Activated B cell treated with CpG ODN at 0.5 μM for 24 hours (primary cell): ENCODE measurements around the gene NCAM2. TPM values are rescaled to one million over a fixed set of nuclear protein-coding genes. Genes with fewer than 3 reads are reported as not detected.

ENCODE experiments used
- ATAC-seq: fragments of 200-7000 bp; cut with Tn5 transposase; one replicate; pipeline ENCODE4 v1.10.0; 2021; ENCODE audit warnings: low read depth, mild to moderate bottlenecking, moderate library complexity
- CTCF ChIA-PET: fragments of 350-600 bp; sonication (Branson Sonifier 250); formaldehyde crosslinking; loops from one replicate; lab custom pipeline; 2021; ENCODE audit warnings: antibody characterized with exemption; lab: Charles Lee
- POLR2A ChIA-PET: fragments of 350-600 bp; sonication (Branson Sonifier 250); formaldehyde crosslinking; loops from one replicate; lab custom pipeline; 2021; ENCODE audit warnings: antibody characterized with exemption; lab: Charles Lee
- DNase-seq: peaks from one replicate; pipeline ENCODE4 v3.0.0; 2022
- H3K27ac Mint-ChIP-seq: one replicate; pipeline ENCODE4 v1.8.0; 2020; ENCODE audit warnings: mixed read lengths
- H3K27me3 Mint-ChIP-seq: one replicate; pipeline ENCODE4 v1.8.0; 2021; ENCODE audit warnings: mixed read lengths
- H3K36me3 Mint-ChIP-seq: one replicate; pipeline ENCODE4 v1.8.0; 2021; ENCODE audit warnings: low read depth, mixed read lengths
- H3K4me1 Mint-ChIP-seq: one replicate; pipeline ENCODE4 v1.8.0; 2021; ENCODE audit warnings: mixed read lengths
- H3K4me3 Mint-ChIP-seq: one replicate; pipeline ENCODE4 v1.8.0; 2020; ENCODE audit warnings: mild to moderate bottlenecking, mixed read lengths
- H3K9me3 Mint-ChIP-seq: one replicate; pipeline ENCODE4 v1.8.0; 2020; ENCODE audit warnings: mixed read lengths
- CTCF ChIP-seq: fragments of 200-600 bp; IDR thresholded peaks from one replicate; pipeline ENCODE4 v1.8.0; 2022; ENCODE audit warnings: antibody characterized with exemption, mild to moderate bottlenecking
- intact Hi-C: fragments of 100-400 bp; cut with micrococcal nuclease; formaldehyde crosslinking; loops from one replicate; pipeline ENCODE4 v1.15.1; 2024
- total RNA-seq: library from RNA; stranded (reverse); gene quantifications from 2 replicates; pipeline ENCODE4 v1.2.3, GENCODE V29; 2022

The NCAM2 gene
- total RNA-seq, 1 donor from 2014 or later = not detected

- DNase-seq (no peak), ATAC-seq (no peak)
- Mint-ChIP-seq H3K4me3 (no peak overlapping the region), H3K27me3 (no peaks in the 10 kb centered on the region), H3K27ac (no peak overlapping the region), H3K36me3 (no peaks in the 10 kb centered on the region), H3K4me1 (no peaks in the 10 kb centered on the region), H3K9me3 (peaks cover 2% of the 10 kb centered on the region)
- intact Hi-C loops = no loop called here
- POLR2A ChIA-PET = no interaction called here
- no peak for TF ChIP-seq CTCF
- CTCF ChIA-PET = no interaction called here
Measured at GRCh38 chr21:21373969-21374368, 375.8 kb downstream of the NCAM2 start.

- TF ChIP-seq CTCF = no peak
- intact Hi-C loops = no loop called here
- Mint-ChIP-seq H3K4me1 (no peaks in the 10 kb centered on the region), H3K27ac (no peak overlapping the region), H3K36me3 (no peaks in the 10 kb centered on the region), H3K9me3 (no peaks in the 10 kb centered on the region), H3K27me3 (no peaks in the 10 kb centered on the region), H3K4me3 (no peak overlapping the region)
- ChIA-PET CTCF (no interaction called here), POLR2A (no interaction called here)
- ATAC-seq = no peak
- no peak for DNase-seq
Measured at GRCh38 chr21:21383126-21383525, 384.9 kb downstream of the NCAM2 start.

- CTCF ChIA-PET = no interaction called here
Measured at GRCh38 chr21:21384977-21385376, 386.8 kb downstream of the NCAM2 start.

GRCh38 chr21:21385404-21385803 lies 387.2 kb downstream of the NCAM2 start:
- Mint-ChIP-seq H3K4me3 (no peak overlapping the region), H3K4me1 (no peaks in the 10 kb centered on the region), H3K9me3 (peaks cover 2% of the 10 kb centered on the region), H3K36me3 (no peaks in the 10 kb centered on the region), H3K27ac (no peak overlapping the region), H3K27me3 (no peaks in the 10 kb centered on the region)
- TF ChIP-seq CTCF = no peak
- ChIA-PET POLR2A (no interaction called here), CTCF (no interaction called here)
- intact Hi-C loops = no loop called here
- ATAC-seq (no peak), DNase-seq (no peak)

More at GRCh38 chr21:21384977-21385376, 386.8 kb downstream of the NCAM2 start:
- Mint-ChIP-seq H3K27me3 (no peaks in the 10 kb centered on the region), H3K4me3 (no peak overlapping the region), H3K27ac (no peak overlapping the region), H3K9me3 (peaks cover 2% of the 10 kb centered on the region), H3K4me1 (no peaks in the 10 kb centered on the region), H3K36me3 (no peaks in the 10 kb centered on the region)
- no peak for DNase-seq
- POLR2A ChIA-PET = no interaction called here
- ATAC-seq = no peak
- no peak for TF ChIP-seq CTCF
- intact Hi-C loops = no loop called here

- Mint-ChIP-seq H3K4me3 (no peak overlapping the region), H3K9me3 (peaks cover 2% of the 10 kb centered on the region), H3K36me3 (no peaks in the 10 kb centered on the region), H3K27me3 (no peaks in the 10 kb centered on the region), H3K4me1 (no peaks in the 10 kb centered on the region), H3K27ac (no peak overlapping the region)
- CTCF ChIA-PET = no interaction called here
- ATAC-seq (no peak), DNase-seq (no peak)
- POLR2A ChIA-PET = no interaction called here
- intact Hi-C loops = no loop called here
- no peak for TF ChIP-seq CTCF
Measured at GRCh38 chr21:21387916-21388315, 389.7 kb downstream of the NCAM2 start.
